CD4-positive, alpha-beta T cell treated with Interleukin-6 at 100 ng/mL for 8 hours (primary cell): ENCODE data around the gene RFX2.

Experiments used
- DNase-seq: peaks from one replicate; pipeline ENCODE4 v3.0.0-alpha.2; 2020; ENCODE audit warnings: mixed read lengths, low spot score

The RFX2 gene

GRCh38 chr19:6103894-6104293, 6.4 kb downstream of the RFX2 start:
- DNase-seq = no peak

- DNase-seq = no peak
Measured at GRCh38 chr19:6103217-6103644, 7.1 kb downstream of the RFX2 start.

GRCh38 chr19:6101991-6102390, 8.3 kb downstream of the RFX2 start:
- DNase-seq = no peak

- DNase-seq = no peak
Measured at GRCh38 chr19:6101291-6101825, 8.9 kb downstream of the RFX2 start.

- DNase-seq = peak; percentile 24
Measured at GRCh38 chr19:6100284-6100915, 9.9 kb downstream of the RFX2 start.

GRCh38 chr19:6099599-6099998, 10.7 kb downstream of the RFX2 start:
- DNase-seq = no peak

- no peak for DNase-seq
Measured at GRCh38 chr19:6099033-6099432, 11.3 kb downstream of the RFX2 start.

- no peak for DNase-seq
Measured at GRCh38 chr19:6098574-6098973, 11.7 kb downstream of the RFX2 start.

GRCh38 chr19:6097911-6098310, 12.4 kb downstream of the RFX2 start:
- no peak for DNase-seq

GRCh38 chr19:6095760-6096159, 14.5 kb downstream of the RFX2 start:
- no peak for DNase-seq

GRCh38 chr19:6092329-6093286, 17.7 kb downstream of the RFX2 start:
- no peak for DNase-seq

- no peak for DNase-seq
Measured at GRCh38 chr19:6091771-6092291, 18.5 kb downstream of the RFX2 start.

GRCh38 chr19:6090634-6091033, 19.7 kb downstream of the RFX2 start:
- DNase-seq = no peak

GRCh38 chr19:6088602-6089049, 21.7 kb downstream of the RFX2 start:
- DNase-seq = no peak

- peak; percentile 46 for DNase-seq
Measured at GRCh38 chr19:6087074-6087571, 23.2 kb downstream of the RFX2 start.

GRCh38 chr19:6086068-6086788, 24.1 kb downstream of the RFX2 start:
- no peak for DNase-seq

- no peak for DNase-seq
Measured at GRCh38 chr19:6084821-6085220, 25.5 kb downstream of the RFX2 start.

- no peak for DNase-seq
Measured at GRCh38 chr19:6079107-6079506, 31.2 kb downstream of the RFX2 start.

- no peak for DNase-seq
Measured at GRCh38 chr19:6078068-6078467, 32.2 kb downstream of the RFX2 start.

GRCh38 chr19:6076675-6077463, 33.4 kb downstream of the RFX2 start:
- DNase-seq = no peak

GRCh38 chr19:6076291-6076665, 34.0 kb downstream of the RFX2 start:
- DNase-seq = no peak
